Astrocyte (in vitro differentiated cells and primary cell): ENCODE measurements around the gene PLPPR4. TPM values are rescaled to one million over a fixed set of nuclear protein-coding genes. Genes with fewer than 3 reads are reported as not detected.

Experiments
- DNase-seq: peaks from one replicate; pipeline ENCODE4 v3.0.0-alpha.2; 2010; ENCODE audit warnings: low read depth
- FAIRE-seq: peaks from 2 replicates; lab custom pipeline; 2011; peaks lifted over from hg19 to GRCh38; lab: Jason Lieb, UNC
- H2AFZ ChIP-seq: 2 replicates; pipeline ENCODE4 v1.6.0; 2012; ENCODE audit warnings: low read depth, low read length, inconsistent platforms
- H3K27ac ChIP-seq: 2 replicates; pipeline ENCODE4 v1.5.1; 2011; ENCODE audit warnings: low read depth, low read length, inconsistent platforms
- H3K27me3 ChIP-seq: 2 replicates; pipeline ENCODE4 v1.6.0; 2011; ENCODE audit warnings: low read length, inconsistent platforms; ENCODE audit not compliant: insufficient read depth
- H3K36me3 ChIP-seq: 2 replicates; pipeline ENCODE4 v1.5.1; 2011; ENCODE audit warnings: low read length, inconsistent platforms; ENCODE audit not compliant: insufficient read depth
- H3K4me1 ChIP-seq: 2 replicates; pipeline ENCODE4 v1.5.1; 2011; ENCODE audit warnings: low read length, inconsistent platforms; ENCODE audit not compliant: insufficient read depth
- H3K4me2 ChIP-seq: 2 replicates; pipeline ENCODE4 v1.6.0; 2012; ENCODE audit warnings: low read length, inconsistent platforms
- H3K4me3 ChIP-seq: 2 replicates; pipeline ENCODE4 v1.5.1; 2011; ENCODE audit warnings: low read depth, mild to moderate bottlenecking, low read length, inconsistent platforms; ENCODE audit not compliant: insufficient read depth
- H3K79me2 ChIP-seq: 2 replicates; pipeline ENCODE4 v1.6.0; 2012; ENCODE audit warnings: mild to moderate bottlenecking, low read length, inconsistent platforms; ENCODE audit not compliant: insufficient read depth
- H3K9ac ChIP-seq: 2 replicates; pipeline ENCODE4 v1.6.0; 2012; ENCODE audit warnings: mild to moderate bottlenecking, low read length, inconsistent platforms
- H3K9me3 ChIP-seq: 2 replicates; pipeline ENCODE4 v1.5.1; 2012; ENCODE audit warnings: low read depth, mild to moderate bottlenecking, low read length, inconsistent platforms; ENCODE audit not compliant: insufficient read depth
- H4K20me1 ChIP-seq: 2 replicates; pipeline ENCODE4 v1.6.0; 2012; ENCODE audit warnings: low read length, inconsistent platforms; ENCODE audit not compliant: insufficient read depth
- H3K27ac Mint-ChIP-seq: one replicate; pipeline ENCODE4 v1.8.0; 2021; ENCODE audit warnings: mild to moderate bottlenecking, mixed read lengths; ENCODE audit not compliant: unreplicated experiment
- H3K27me3 Mint-ChIP-seq: one replicate; pipeline ENCODE4 v1.8.0; 2021; ENCODE audit warnings: low read depth, mixed read lengths; ENCODE audit not compliant: unreplicated experiment
- H3K36me3 Mint-ChIP-seq: one replicate; pipeline ENCODE4 v1.8.0; 2021; ENCODE audit warnings: low read depth, mixed read lengths; ENCODE audit not compliant: unreplicated experiment
- H3K4me1 Mint-ChIP-seq: one replicate; pipeline ENCODE4 v1.8.0; 2021; ENCODE audit warnings: low read depth, mixed read lengths; ENCODE audit not compliant: unreplicated experiment
- H3K4me3 Mint-ChIP-seq: one replicate; pipeline ENCODE4 v1.8.0; 2021; ENCODE audit warnings: mild to moderate bottlenecking, moderate library complexity, mixed read lengths; ENCODE audit not compliant: unreplicated experiment
- H3K9me3 Mint-ChIP-seq: one replicate; pipeline ENCODE4 v1.8.0; 2021; ENCODE audit warnings: mild to moderate bottlenecking, mixed read lengths; ENCODE audit not compliant: unreplicated experiment
- CTCF ChIP-seq: IDR thresholded peaks from 2 replicates; pipeline ENCODE4 v1.5.1; 2011; ENCODE audit warnings: low read depth, mild to moderate bottlenecking, inconsistent platforms, low read length, moderate library complexity; ENCODE audit not compliant: insufficient read depth
- EZH2 ChIP-seq: IDR thresholded peaks from 2 replicates; pipeline ENCODE4 v1.6.1; 2012; ENCODE audit warnings: mild to moderate bottlenecking, low read length, inconsistent platforms; ENCODE audit not compliant: insufficient read depth
- total RNA-seq: library from RNA; stranded (reverse); gene quantifications from 2 replicates; pipeline ENCODE4 v1.2.1, GENCODE V29; 2021

Gene PLPPR4
- total RNA-seq, 1 donor from 2014 or later: 0.07 TPM

DNA sequence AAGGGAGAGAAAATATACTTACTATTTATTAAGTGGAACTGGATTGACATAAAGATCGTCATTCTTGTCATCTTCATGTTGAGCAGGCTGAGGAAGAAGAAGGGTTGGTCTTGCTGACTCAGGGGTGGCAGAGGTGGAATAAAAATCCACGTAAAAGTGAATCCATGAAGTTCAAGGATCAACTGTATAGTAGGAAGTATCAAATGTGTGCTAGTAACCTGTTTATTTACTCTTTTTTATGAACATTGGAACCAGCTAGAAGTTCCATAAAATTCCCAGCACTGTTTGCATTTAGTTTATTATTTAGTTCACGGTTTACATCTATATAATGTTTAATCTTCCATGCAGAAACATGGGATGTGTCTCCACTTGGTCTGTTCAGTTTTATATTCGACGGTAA lies 70.7 kb downstream of the PLPPR4 start:
- no peaks in the 10 kb centered on the region for H3K79me2 ChIP-seq
- H2AFZ ChIP-seq: no peak overlapping the region
- no peaks in the 10 kb centered on the region for H3K27me3 ChIP-seq
- H3K9ac ChIP-seq: no peak overlapping the region
- DNase-seq (no peak), FAIRE-seq (no peak)
- no peaks in the 10 kb centered on the region for H3K36me3 ChIP-seq
- Mint-ChIP-seq H3K27me3 (no peaks in the 10 kb centered on the region), H3K9me3 (no peaks in the 10 kb centered on the region), H3K27ac (no peak overlapping the region), H3K4me1 (no peaks in the 10 kb centered on the region), H3K36me3 (no peaks in the 10 kb centered on the region), H3K4me3 (no peak overlapping the region)
- no peak overlapping the region for H3K4me2 ChIP-seq
- no peak overlapping the region for H3K4me3 ChIP-seq
- H3K9me3 ChIP-seq: no peaks in the 10 kb centered on the region
- TF ChIP-seq CTCF: no peak
- no peak for TF ChIP-seq EZH2
- H3K4me1 ChIP-seq: no peaks in the 10 kb centered on the region
- H3K27ac ChIP-seq: no peak overlapping the region
- H4K20me1 ChIP-seq: no peaks in the 10 kb centered on the region

DNA sequence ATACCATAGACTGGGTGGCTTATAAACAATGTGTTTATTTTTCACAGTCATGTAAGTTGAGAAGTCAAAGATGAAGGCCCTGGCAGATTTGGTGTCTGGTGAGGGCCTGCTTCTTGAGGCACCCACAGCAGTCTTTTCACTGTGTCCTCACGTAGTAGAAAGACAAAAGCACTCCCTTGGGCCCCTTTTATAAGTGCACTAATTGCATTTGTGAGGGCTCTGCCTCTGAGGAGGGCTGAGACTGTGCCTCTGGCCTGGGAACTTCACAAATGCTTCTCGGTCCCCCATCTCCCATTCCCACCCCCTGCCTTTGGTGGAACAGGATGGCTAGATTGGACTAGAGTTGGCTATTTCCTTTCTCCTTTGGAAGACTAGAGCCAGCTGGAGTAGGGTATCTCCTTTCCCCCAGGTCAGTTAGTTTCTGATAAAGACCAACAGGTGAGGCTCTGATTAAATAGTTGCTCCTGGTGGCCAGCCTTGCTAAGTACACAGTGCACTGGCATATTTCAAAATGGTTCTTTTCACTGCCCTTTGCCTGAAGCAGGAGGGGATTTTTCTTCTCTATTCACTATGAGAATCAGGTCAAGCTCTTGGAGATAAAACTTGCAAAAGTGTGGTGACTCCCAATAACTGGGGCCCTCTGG lies 82.9 kb downstream of the PLPPR4 start:
- no peaks in the 10 kb centered on the region for H3K4me1 ChIP-seq
- Mint-ChIP-seq H3K27ac (no peak overlapping the region), H3K27me3 (no peaks in the 10 kb centered on the region), H3K36me3 (no peaks in the 10 kb centered on the region), H3K4me1 (peaks cover 8% of the 10 kb centered on the region), H3K9me3 (peaks cover 2% of the 10 kb centered on the region), H3K4me3 (no peak overlapping the region)
- no peaks in the 10 kb centered on the region for H3K27me3 ChIP-seq
- no peaks in the 10 kb centered on the region for H3K79me2 ChIP-seq
- FAIRE-seq: no peak
- TF ChIP-seq EZH2 (no peak), CTCF (no peak)
- H3K4me3 ChIP-seq: no peak overlapping the region
- no peak for DNase-seq
- H2AFZ ChIP-seq: no peak overlapping the region
- H3K4me2 ChIP-seq: no peak overlapping the region
- no peaks in the 10 kb centered on the region for H3K9me3 ChIP-seq
- no peak overlapping the region for H3K27ac ChIP-seq
- no peak overlapping the region for H3K9ac ChIP-seq
- no peaks in the 10 kb centered on the region for H4K20me1 ChIP-seq
- H3K36me3 ChIP-seq: no peaks in the 10 kb centered on the region

DNA sequence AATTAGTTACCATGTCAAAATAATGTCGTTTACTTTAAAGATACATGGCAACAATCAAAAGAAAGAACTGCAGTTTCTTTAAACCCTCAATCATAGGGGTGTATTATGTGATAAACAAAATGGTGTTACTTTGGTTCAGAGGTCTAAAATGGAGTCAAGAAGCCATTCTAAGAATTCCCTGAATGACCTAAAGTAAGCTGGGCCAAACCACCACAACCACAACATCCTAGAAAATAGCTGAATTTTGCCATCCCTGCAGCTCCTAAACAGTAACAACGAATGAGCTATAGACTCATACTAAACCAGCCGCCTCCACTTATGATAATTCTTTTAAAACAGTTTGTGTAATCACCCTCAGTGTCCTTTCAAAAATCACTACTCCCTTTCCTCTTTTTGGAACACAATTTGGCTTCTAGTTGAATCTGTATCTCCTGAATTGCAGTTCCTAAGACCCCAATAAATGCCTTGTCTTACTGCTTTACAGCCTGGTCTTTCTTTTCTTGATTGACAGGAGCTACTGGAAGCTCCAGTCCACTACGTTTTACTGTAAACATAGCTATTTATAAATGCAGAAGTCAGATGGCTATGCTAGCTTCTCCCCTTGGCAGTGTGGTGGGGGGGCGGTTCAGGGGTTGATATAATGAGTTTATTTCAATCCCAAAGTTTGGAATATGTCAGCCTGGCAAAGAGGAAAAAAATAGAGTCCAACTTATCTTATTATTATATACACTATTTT lies 84.3 kb downstream of the PLPPR4 start:
- peak; percentile 53 for DNase-seq
- TF ChIP-seq CTCF: no peak
- no peak for TF ChIP-seq EZH2
- Histone ChIP-seq H3K36me3 (no peaks in the 10 kb centered on the region), H3K27me3 (no peaks in the 10 kb centered on the region), H3K4me1 (no peaks in the 10 kb centered on the region), H3K27ac (no peak overlapping the region), H3K9ac (no peak overlapping the region), H3K79me2 (no peaks in the 10 kb centered on the region), H3K9me3 (no peaks in the 10 kb centered on the region), H4K20me1 (no peaks in the 10 kb centered on the region), H3K4me3 (no peak overlapping the region), H3K4me2 (no peak overlapping the region), H2AFZ (no peak overlapping the region)
- FAIRE-seq: no peak
- H3K27me3 Mint-ChIP-seq: no peaks in the 10 kb centered on the region
- H3K4me1 Mint-ChIP-seq: peaks cover 8% of the 10 kb centered on the region
- H3K27ac Mint-ChIP-seq: no peak overlapping the region
- no peaks in the 10 kb centered on the region for H3K9me3 Mint-ChIP-seq
- no peaks in the 10 kb centered on the region for H3K36me3 Mint-ChIP-seq
- H3K4me3 Mint-ChIP-seq: no peak overlapping the region
